Measurements from ENCODE around the gene FST.

- TF ChIP-seq ZNF416 (tag by site-specific recombination; IDR thresholded peaks at IDR 0.05) (no peak), SETDB1 (IDR thresholded peaks at IDR 0.05; ENCODE audit: insufficient read length, low read length) (no peak), CTCF (tag by site-specific recombination; IDR thresholded peaks at IDR 0.05) (no peak), GLI4 (tag by site-specific recombination; IDR thresholded peaks at IDR 0.05) (no peak), ZNF660 (tag by site-specific recombination; IDR thresholded peaks at IDR 0.05) (no peak), TCF7L2 (IDR thresholded peaks at IDR 0.05; ENCODE audit: borderline replicate concordance, low read depth, low read length) (no peak), ZNF324 (tag by site-specific recombination; IDR thresholded peaks at IDR 0.05) (0 out of 2 replicates have a peak, but pooled peaks have one; percentile 20), ZNF274 (IDR thresholded peaks at IDR 0.05; ENCODE audit: low read length) (no peak), ZNF274 (tag by site-specific recombination; IDR thresholded peaks at IDR 0.05; ENCODE audit: borderline replicate concordance) (no peak), ZNF701 (tag by site-specific recombination; IDR thresholded peaks at IDR 0.05) (no peak), SALL2 (tag by site-specific recombination; IDR thresholded peaks at IDR 0.05; ENCODE audit: borderline replicate concordance) (no peak), ZNF768 (tag by site-specific recombination; IDR thresholded peaks at IDR 0.05) (no peak), ZBTB11 (tag by site-specific recombination; conservative IDR thresholded peaks at IDR 0.05; ENCODE audit: low read depth) (peak; percentile 55)
These were observed 626 bp upstream of the FST start for GRCh38 chr5:53479590-53480415.
